HL-60 (cell line): ENCODE results near the gene KRTAP21-1.

Experiments
- GABPA ChIP-seq: IDR thresholded peaks from 2 replicates; pipeline ENCODE4 v1.6.1; 2012; ENCODE audit warnings: low read depth
- POLR2AphosphoS5 ChIP-seq: IDR thresholded peaks from 2 replicates; pipeline ENCODE4 v1.6.1; 2012; ENCODE audit warnings: low read depth
- SPI1 ChIP-seq: IDR thresholded peaks from 2 replicates; pipeline ENCODE4 v1.6.1; 2012; ENCODE audit warnings: low read depth, mild to moderate bottlenecking, borderline replicate concordance
- TF ChIP-seq, protein P1 (sequence below): IDR thresholded peaks from one replicate; pipeline ENCODE4 v1.5.1; 2011; ENCODE audit warnings: low read length, control low read depth, inconsistent platforms; ENCODE audit not compliant: insufficient read depth

DNA sequence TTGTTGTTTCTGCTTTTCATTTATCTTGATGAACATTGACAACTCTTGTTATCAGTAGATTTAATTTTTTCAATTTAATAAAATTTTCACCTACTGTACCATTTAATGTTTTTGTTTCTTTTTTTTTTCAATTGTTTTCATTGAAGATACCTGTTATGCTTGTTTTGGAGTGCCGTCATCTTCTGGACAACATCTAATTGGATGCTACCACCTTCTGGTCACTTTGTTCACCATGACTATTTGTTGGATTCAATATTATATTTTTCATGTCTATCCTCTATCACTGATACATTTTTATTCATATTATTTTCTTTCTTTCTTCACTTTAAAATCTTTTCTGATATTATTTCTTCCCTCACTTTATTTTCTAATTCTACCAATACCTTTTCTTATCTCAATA lies 22.2 kb downstream of the KRTAP21-1 start:
- TF ChIP-seq, protein P1, sequence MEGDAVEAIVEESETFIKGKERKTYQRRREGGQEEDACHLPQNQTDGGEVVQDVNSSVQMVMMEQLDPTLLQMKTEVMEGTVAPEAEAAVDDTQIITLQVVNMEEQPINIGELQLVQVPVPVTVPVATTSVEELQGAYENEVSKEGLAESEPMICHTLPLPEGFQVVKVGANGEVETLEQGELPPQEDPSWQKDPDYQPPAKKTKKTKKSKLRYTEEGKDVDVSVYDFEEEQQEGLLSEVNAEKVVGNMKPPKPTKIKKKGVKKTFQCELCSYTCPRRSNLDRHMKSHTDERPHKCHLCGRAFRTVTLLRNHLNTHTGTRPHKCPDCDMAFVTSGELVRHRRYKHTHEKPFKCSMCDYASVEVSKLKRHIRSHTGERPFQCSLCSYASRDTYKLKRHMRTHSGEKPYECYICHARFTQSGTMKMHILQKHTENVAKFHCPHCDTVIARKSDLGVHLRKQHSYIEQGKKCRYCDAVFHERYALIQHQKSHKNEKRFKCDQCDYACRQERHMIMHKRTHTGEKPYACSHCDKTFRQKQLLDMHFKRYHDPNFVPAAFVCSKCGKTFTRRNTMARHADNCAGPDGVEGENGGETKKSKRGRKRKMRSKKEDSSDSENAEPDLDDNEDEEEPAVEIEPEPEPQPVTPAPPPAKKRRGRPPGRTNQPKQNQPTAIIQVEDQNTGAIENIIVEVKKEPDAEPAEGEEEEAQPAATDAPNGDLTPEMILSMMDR: no peak
- TF ChIP-seq POLR2AphosphoS5 (no peak), SPI1 (no peak), GABPA (no peak)
